HepG2 (cell line): Measurements from ENCODE around the gene VWA3A. TPM values are rescaled to one million over a fixed set of nuclear protein-coding genes. Genes with fewer than 3 reads are reported as not detected.

ENCODE experiments used
- AGO2 ChIP-seq: fragments of 200-400 bp; formaldehyde crosslinking; optimal IDR thresholded peaks from 2 replicates; pipeline ENCODE3; 2017; ENCODE audit warnings: mild to moderate bottlenecking, low read depth, low read length, moderate library complexity
- CCDC6 ChIP-seq: sonication (generic); formaldehyde crosslinking; IDR thresholded peaks from 2 replicates; pipeline ENCODE4 v1.8.1; 2022; ENCODE audit warnings: mild to moderate bottlenecking, missing genetic modification reagents, moderate library complexity
- DPF2 ChIP-seq: sonication (generic); formaldehyde crosslinking; IDR thresholded peaks from 2 replicates; pipeline ENCODE4 v1.4.0; 2020; ENCODE audit warnings: mild to moderate bottlenecking, low read depth, missing genetic modification reagents, borderline replicate concordance
- ETV6 ChIP-seq: sonication (generic); formaldehyde crosslinking; conservative IDR thresholded peaks from 2 replicates; pipeline ENCODE4 v1.4.0; 2020; ENCODE audit warnings: missing genetic modification reagents
- FLYWCH1 ChIP-seq: sonication (generic); formaldehyde crosslinking; IDR thresholded peaks from 2 replicates; pipeline ENCODE4 v1.8.1; 2023; ENCODE audit warnings: mild to moderate bottlenecking, missing genetic modification reagents
- FOXA3 ChIP-seq: IDR thresholded peaks from 2 replicates; pipeline ENCODE4 v1.6.1; 2016; ENCODE audit warnings: missing genetic modification reagents, missing compliant biosample characterization
- FOXK2 ChIP-seq: fragments of 450-650 bp; IDR thresholded peaks from 2 replicates; pipeline ENCODE4 v1.6.1; 2016
- HOXA9 ChIP-seq: sonication (generic); formaldehyde crosslinking; IDR thresholded peaks from 2 replicates; pipeline ENCODE4 v1.8.1; 2022; ENCODE audit warnings: missing genetic modification reagents, mild to moderate bottlenecking, moderate library complexity, borderline replicate concordance
- JDP2 ChIP-seq: sonication (generic); formaldehyde crosslinking; IDR thresholded peaks from 2 replicates; pipeline ENCODE4 v1.8.1; 2022; ENCODE audit warnings: missing genetic modification reagents, borderline replicate concordance
- NBN ChIP-seq: fragments of 450-650 bp; conservative IDR thresholded peaks from 2 replicates; pipeline ENCODE4 v1.6.1; 2017
- NFAT5 ChIP-seq: sonication (generic); formaldehyde crosslinking; IDR thresholded peaks from 2 replicates; pipeline ENCODE4 v1.4.0; 2020; ENCODE audit warnings: missing genetic modification reagents
- PLRG1 ChIP-seq: fragments of 450-650 bp; conservative IDR thresholded peaks from 2 replicates; pipeline ENCODE4 v1.6.1; 2016
- PRPF4 ChIP-seq: fragments of 200-400 bp; formaldehyde crosslinking; IDR thresholded peaks from 2 replicates; pipeline ENCODE4 v1.6.1; 2016; ENCODE audit warnings: low read length, low read depth; ENCODE audit not compliant: poor library complexity, severe bottlenecking
- SALL2 ChIP-seq: sonication (generic); formaldehyde crosslinking; IDR thresholded peaks from 2 replicates; pipeline ENCODE4 v1.8.1; 2023; ENCODE audit warnings: mild to moderate bottlenecking, missing genetic modification reagents, inconsistent platforms
- SAP130 ChIP-seq: IDR thresholded peaks from 2 replicates; pipeline ENCODE4 v1.6.1; 2016; ENCODE audit warnings: low read depth
- SMARCE1 ChIP-seq: fragments of 450-650 bp; IDR thresholded peaks from 2 replicates; pipeline ENCODE4 v1.6.1; 2017; ENCODE audit warnings: borderline replicate concordance
- SP5 ChIP-seq: IDR thresholded peaks from 2 replicates; pipeline ENCODE4 v1.6.1; 2016; ENCODE audit warnings: low read depth, borderline replicate concordance
- TAF1 ChIP-seq: sonication (generic); formaldehyde crosslinking; IDR thresholded peaks from 2 replicates; pipeline ENCODE4 v1.4.0; 2020; ENCODE audit warnings: missing genetic modification reagents
- TBX2 ChIP-seq: sonication (generic); formaldehyde crosslinking; IDR thresholded peaks from 2 replicates; pipeline ENCODE4 v1.5.0; 2020; ENCODE audit warnings: missing genetic modification reagents, mild to moderate bottlenecking, borderline replicate concordance
- TERF1 ChIP-seq: sonication (generic); formaldehyde crosslinking; IDR thresholded peaks from 2 replicates; pipeline ENCODE4 v1.8.0; 2022; ENCODE audit warnings: mild to moderate bottlenecking, missing genetic modification reagents, moderate library complexity
- ZC3H4 ChIP-seq: sonication (generic); formaldehyde crosslinking; IDR thresholded peaks from 2 replicates; pipeline ENCODE4 v1.4.0; 2020; ENCODE audit warnings: missing genetic modification reagents, borderline replicate concordance
- ZNF260 ChIP-seq: sonication (generic); formaldehyde crosslinking; IDR thresholded peaks from 2 replicates; pipeline ENCODE4 v1.4.0; 2020; ENCODE audit warnings: missing genetic modification reagents, low read depth, mild to moderate bottlenecking, borderline replicate concordance
- ZNF34 ChIP-seq: sonication (generic); formaldehyde crosslinking; IDR thresholded peaks from 2 replicates; pipeline ENCODE4 v1.4.0; 2020; ENCODE audit warnings: mild to moderate bottlenecking, missing genetic modification reagents, borderline replicate concordance
- ZNF382 ChIP-seq: sonication (generic); formaldehyde crosslinking; IDR thresholded peaks from 2 replicates; pipeline ENCODE4 v1.5.0; 2020; ENCODE audit warnings: missing genetic modification reagents, mild to moderate bottlenecking, borderline replicate concordance
- ZNF431 ChIP-seq: sonication (generic); formaldehyde crosslinking; IDR thresholded peaks from 2 replicates; pipeline ENCODE4 v1.9.0; 2022; ENCODE audit warnings: missing genetic modification reagents, low read depth, mild to moderate bottlenecking, borderline replicate concordance
- ZNF547 ChIP-seq: sonication (generic); formaldehyde crosslinking; IDR thresholded peaks from 2 replicates; pipeline ENCODE4 v1.5.1; 2020; ENCODE audit warnings: mild to moderate bottlenecking, missing genetic modification reagents
- polyA plus RNA-seq, 8 experiments: library from polyadenylated mRNA; depleted of rRNA in 3 of 8; stranded (reverse) in 7 of 8; unstranded in 1 of 8; fragments of >200 nt; fragmentation: Illumina TruSeq in 4 of 8; extraction: Trizol in 4 of 8; gene quantifications; 2 replicates each; pipeline versions ENCODE4 v1.2.1 to v1.2.3, GENCODE V29; 2011 to 2016; ENCODE audit warnings: low read depth in 4 of 8, missing spikeins in 1 of 8, mixed read lengths in 1 of 8; ENCODE audit not compliant: insufficient read depth in 1 of 8
- total RNA-seq, 5 experiments: library from RNA; depleted of rRNA; stranded (reverse); fragments of >200 nt; fragmentation: Illumina TruSeq; extraction: Trizol; gene quantifications; 2 replicates each; pipeline ENCODE4 v1.2.3, GENCODE V29; 2016; ENCODE audit warnings: low read depth in 1 of 5

VWA3A gene
- total and polyA plus RNA-seq, 2 of the 13 experiments (the other 11 are each of a cell fraction or from before 2014, with no cell fraction given) = 0.03 to 0.07 TPM

GRCh38 chr16:22191532-22192260, 99.4 kb downstream of the VWA3A start (continued):
- no peak for TF ChIP-seq ZNF260 (CRISPR knock-in tag)
- TF ChIP-seq SAP130 (CRISPR knock-in tag) = peak; percentile 8; the same call in 1 of the 2 replicates
- TF ChIP-seq JDP2 = no peak
- no peak for TF ChIP-seq HOXA9 (CRISPR knock-in tag)
- TF ChIP-seq ZNF547 (CRISPR knock-in tag) = no peak
- no peak for TF ChIP-seq SALL2 (CRISPR knock-in tag)
- TF ChIP-seq FLYWCH1 (CRISPR knock-in tag) = no peak
- TF ChIP-seq ETV6 (CRISPR knock-in tag) = no peak
- TF ChIP-seq TBX2 (CRISPR knock-in tag) = 0 out of 2 replicates have a peak, but pooled peaks have one; percentile 32
- TF ChIP-seq ZNF34 (CRISPR knock-in tag) = 0 out of 2 replicates have a peak, but pooled peaks have one; percentile 23
- no peak for TF ChIP-seq TERF1
- no peak for TF ChIP-seq SMARCE1
- TF ChIP-seq FOXA3 = no peak
- TF ChIP-seq ZC3H4 (CRISPR knock-in tag) = peak; percentile 97
- TF ChIP-seq FOXK2 = no peak
- TF ChIP-seq NFAT5 (CRISPR knock-in tag) = no peak
- no peak for TF ChIP-seq NBN
- no peak for TF ChIP-seq TAF1 (CRISPR knock-in tag)
- TF ChIP-seq DPF2 (CRISPR knock-in tag) = no peak
- no peak for TF ChIP-seq SP5 (CRISPR knock-in tag)
- no peak for TF ChIP-seq ZNF431 (CRISPR knock-in tag)
- no peak for TF ChIP-seq AGO2
- no peak for TF ChIP-seq PLRG1
- no peak for TF ChIP-seq ZNF382 (CRISPR knock-in tag)
- TF ChIP-seq CCDC6 (CRISPR knock-in tag) = 0 out of 2 replicates have a peak, but pooled peaks have one; percentile 53
- TF ChIP-seq PRPF4 = no peak
